Ramos (cell line): ENCODE measurements around the gene DNAJC11.
"Not testable (repeated sequence)": the region's sequence is repeated elsewhere in the genome, so short reads cannot be mapped to it uniquely, and the experiment has no call there.

Source experiments
- in situ Hi-C: fragments of 300-500 bp; cut with MboI; formaldehyde crosslinking; loops from one replicate; pipeline ENCODE4 v1.14.3; 2022; ENCODE audit warnings: low sequenced_read_pairs; ENCODE audit not compliant: unreplicated experiment

DNAJC11 gene

DNA sequence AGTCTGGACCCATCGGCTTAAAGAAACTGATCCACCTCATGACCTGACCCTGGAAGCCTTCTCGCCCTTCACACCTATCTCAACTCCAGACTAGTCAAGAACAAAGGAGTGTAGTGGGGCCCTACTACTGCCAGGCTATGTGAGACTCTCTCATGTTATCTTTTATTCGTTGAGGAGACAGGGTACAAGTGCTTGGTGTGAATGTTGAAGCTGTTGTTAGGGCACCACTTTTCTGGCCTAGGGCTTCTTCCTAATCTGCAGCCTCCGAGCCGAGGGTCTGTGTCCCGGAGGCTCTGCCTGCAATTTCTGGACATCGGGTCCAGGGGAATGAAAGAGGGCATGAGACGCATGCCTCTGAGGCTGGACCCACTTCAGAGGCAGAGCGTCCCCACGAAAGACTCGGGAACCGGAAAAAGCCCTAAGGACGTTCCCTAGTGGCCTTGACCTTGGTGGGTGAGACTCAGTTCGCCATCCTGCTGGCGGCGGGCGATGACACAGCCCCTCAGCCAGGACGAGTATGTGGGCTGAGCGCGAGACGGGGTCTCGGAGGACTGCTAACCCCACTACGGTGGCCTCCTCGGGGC lies 671 bp downstream of the DNAJC11 start:
- in situ Hi-C loops: loop anchor here (25.0 kb wide), 2 partner anchors 361 to 936 kb away; no protein-coding TSS in a partner anchor

DNA sequence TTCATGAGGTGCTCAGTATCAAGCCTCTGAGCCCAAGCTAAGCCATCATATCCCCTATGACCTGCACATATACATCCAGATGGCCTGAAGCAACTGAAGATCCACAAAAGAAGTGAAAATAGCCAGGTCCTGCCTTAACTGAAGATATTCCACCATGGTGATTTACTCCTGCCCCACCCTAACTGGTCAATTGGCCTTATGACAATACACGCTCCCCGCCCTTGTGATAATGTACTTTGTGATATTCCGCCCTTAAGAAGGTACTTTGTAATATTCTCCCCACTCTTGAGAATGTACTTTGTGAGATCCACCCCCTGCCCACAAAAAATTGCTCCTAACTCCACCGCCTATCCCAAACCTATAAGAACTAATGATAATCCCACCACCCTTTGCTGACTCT lies 1.7 kb downstream of the DNAJC11 start:
- in situ Hi-C loops: loop anchor here (25.0 kb wide), 2 partner anchors 362 to 937 kb away; no protein-coding TSS in a partner anchor

DNA sequence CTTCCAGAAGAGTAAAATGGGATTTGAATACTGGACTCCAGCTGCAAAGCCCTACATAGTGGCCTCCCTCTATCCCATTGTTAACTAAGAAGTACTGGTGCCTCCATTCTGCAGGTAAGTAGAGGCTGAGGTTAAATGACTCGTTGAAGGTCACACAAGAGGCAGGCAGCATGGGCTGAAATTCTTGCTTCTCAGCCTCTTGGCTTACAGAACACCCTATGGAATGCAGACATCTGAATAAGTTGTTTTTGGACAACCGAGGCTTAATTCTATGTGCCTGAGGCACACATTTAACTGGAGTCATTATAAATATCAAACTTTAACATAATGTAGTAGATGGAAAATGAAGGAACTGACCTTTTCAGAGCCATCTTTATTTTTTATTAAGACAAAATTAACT lies 5.7 kb downstream of the DNAJC11 start:
- in situ Hi-C loops: no loop called here

DNA sequence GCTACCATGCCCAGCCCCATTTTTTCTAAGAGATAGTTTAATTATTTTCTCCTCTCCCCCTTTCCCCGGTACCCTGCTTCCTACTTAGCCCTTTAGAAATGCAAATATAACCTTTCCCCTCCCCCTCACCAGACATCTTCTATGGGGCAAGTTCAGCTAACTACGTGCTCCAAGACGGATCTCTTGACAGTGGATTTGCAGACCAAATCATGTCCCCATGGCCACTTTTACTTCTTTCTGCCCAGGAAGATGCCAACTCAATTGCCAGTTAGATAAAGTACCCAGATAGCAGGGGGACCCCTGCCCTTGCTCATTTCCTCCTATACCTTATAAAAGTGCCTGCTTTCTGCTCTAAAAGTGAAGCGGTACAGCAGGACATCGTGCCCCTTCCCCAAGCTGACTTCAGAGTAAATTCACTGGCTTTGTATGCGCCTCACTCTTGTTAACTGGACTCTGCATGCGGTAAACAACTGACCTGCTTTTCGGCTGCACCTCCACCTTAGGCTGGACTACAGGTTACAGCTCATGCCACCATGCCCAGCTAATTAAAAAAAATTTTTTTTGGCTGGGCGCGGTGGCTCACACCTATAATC lies 7.4 kb downstream of the DNAJC11 start:
- in situ Hi-C loops: no loop called here

DNA sequence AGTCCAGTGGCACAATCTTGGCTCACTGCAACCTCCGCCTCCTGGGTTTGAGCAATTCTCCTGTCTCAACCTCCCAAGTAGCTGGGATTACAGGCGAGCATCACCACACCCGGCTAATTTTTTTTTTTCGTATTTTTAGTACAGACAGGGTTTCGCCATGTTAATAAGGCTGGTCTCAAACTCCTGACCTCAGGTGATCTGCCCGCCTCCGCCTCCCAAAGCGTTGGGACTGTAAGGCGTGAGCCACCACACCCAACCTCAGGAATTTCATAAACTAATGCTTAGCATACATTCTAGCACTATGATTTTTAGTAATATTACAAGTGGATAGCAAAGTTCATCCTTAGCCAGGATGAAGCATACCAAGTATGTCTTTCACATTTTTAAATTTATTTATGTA lies 8.7 kb downstream of the DNAJC11 start:
- in situ Hi-C loops: no loop called here

DNA sequence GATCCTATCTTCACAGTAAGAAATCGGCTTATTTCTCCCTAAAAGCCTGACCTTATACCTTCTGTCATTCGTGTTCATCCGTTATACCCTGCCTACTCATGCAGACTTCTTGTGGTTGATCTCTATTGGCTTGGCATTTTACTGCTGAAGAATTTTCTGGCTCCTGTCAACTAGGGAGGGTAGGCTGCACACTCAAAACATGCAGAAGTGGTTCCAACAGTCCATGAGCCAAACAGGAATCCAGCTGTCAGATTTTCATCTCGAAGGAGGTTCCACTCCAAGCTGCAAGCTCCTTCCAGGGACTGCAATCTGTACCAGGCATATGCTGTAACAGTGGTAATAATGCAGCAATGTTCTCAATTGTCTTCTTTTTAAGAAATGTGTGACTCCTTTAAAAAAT lies 10.1 kb downstream of the DNAJC11 start:
- in situ Hi-C loops: no loop called here

DNA sequence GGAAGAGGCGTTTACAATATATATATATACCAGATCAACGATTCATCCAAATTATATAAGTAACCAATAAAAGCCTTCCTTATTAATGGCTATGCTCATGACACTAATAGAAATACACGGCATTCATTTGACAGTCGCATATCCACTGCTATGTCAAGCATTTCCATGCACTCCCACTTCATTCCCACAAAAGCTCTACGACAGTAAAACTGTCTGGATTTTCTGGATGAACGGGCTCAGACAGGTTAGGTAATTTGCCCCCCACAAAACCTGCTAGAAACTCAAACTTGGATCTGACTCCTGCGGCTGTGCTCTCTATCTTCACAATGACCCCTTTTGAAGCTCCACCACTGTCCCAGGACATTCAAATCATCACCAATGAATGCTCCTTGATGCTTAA lies 11.4 kb downstream of the DNAJC11 start:
- in situ Hi-C loops: no loop called here

DNA sequence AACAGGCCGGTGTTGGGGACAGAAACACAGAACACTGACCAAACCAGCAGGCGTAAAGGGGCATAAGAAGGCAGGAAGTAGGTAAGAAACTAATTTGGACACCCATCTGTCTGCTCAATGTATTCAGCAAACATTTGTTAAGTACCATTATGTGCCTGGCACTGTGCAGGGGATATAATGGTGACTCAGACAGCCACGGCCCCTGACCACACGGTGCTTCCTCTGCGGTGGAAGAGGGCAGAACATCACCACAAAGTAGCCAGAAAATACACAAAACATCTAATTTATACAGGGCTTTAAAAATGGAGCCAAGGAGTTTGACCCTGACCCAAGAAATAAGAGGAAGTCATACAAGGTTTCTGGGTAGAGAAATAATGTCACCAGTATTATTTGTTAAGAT lies 12.9 kb downstream of the DNAJC11 start:
- in situ Hi-C loops: no loop called here

DNA sequence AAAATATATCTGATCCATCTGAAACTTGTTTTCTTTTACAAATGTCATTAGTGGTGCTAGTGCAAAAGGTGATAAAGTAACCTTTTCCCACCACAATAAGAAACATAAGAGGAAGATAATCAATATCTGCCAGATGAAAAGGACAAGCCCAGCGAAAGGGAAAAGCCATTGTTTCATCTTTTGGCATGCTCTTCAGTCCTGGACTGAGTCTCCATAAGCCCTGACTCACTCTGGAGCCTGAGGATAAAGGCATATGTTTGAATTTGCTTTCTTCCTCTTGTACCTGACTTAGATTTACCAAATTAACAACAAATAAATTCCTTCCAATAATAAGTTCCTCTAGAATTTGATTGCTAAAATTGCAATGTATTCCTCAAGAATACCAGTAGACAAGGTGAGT lies 13.6 kb downstream of the DNAJC11 start:
- in situ Hi-C loops: no loop called here

DNA sequence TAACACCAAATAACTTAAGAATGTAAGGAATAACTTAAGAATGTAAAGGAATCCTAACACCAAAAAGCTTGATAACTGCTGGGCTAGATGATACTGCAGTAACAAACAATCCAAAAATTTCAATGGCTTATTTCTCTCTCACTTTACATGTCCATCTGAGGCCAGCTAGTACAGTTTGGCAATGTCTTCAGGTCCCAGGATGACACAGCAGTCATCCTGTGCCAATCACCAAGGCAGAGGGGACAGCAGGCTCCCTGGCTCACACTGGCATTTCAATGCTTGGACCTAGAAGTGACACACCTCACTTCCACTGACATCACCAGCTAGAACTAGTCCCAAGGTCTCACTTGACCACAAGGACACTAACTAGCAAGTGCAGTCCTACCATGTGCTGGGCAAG lies 15.3 kb downstream of the DNAJC11 start:
- in situ Hi-C loops: no loop called here

DNA sequence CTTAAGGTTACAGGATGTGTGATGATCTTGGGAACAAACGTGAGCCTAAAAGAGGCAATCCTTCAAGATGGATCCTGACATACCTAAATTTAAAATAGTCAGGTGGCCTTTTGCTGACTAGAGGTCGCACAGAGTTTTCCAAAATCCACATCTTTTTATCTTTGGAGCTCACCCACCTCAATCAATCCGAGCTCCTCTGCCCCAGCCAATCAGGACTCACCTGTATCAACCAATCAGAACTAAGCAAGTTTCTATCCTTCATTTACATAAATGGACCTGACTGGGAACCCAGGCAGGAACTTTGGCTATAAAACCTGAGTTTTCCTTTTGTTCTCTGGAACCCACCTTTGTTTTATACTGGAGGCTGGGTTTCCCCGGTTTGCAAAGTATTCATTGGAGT lies 16.2 kb downstream of the DNAJC11 start:
- in situ Hi-C loops: no loop called here

DNA sequence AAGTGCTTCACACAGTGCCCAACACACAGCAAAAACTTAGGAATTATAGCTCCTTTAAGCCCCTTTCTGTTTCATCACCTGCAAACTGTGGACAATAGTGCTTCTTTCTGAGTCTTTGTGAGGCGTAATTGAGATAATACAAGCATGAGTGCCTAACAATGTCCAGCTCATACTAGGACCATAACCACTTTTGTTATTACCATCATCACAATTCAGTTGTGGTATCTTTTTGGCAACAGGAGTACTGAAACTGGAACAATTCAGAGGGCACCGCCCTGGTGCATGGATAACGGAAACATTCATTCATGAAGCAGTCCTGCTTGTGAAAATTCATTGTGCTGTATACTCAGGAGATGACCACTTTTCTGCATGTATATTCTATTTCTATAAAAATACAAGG lies 18.2 kb downstream of the DNAJC11 start:
- in situ Hi-C loops: no loop called here

DNA sequence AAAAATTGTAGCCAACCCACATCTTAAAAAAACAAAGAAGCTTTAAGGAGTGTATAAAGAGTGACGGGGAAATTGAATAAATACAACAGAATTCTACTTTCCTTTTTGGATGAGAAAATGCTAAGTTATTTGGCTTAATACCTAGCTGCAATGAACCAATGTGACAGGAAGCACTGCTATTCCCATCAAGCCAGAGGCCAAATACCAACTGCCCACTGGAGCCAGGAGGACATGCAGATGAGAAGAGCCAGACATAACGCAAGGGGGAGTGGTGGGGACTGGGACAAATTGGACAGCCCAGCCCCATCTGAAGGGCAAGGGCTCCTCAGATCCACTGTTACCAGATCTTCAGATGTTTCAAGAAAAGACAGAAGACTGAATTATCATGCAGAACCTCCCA lies 25.7 kb downstream of the DNAJC11 start:
- in situ Hi-C loops: no loop called here

DNA sequence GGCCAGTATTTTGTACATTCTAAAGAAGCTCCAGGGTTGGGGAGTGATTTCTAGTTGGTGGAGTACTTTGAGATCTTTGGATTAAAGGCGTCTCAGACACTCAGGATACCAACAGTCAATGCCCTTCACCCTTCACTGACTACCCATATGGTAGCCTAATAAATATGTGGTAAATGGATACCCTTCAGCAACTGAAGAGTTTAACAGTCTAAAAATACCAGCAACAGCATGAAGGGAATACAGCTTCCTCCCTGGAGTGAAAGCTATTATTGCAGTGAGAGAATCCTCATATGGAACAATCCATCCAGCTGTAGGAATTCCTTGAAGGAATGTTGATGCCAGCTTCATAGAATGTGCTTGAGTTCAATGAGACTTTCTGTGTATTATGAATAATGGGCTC lies 26.8 kb downstream of the DNAJC11 start:
- in situ Hi-C loops: no loop called here

DNA sequence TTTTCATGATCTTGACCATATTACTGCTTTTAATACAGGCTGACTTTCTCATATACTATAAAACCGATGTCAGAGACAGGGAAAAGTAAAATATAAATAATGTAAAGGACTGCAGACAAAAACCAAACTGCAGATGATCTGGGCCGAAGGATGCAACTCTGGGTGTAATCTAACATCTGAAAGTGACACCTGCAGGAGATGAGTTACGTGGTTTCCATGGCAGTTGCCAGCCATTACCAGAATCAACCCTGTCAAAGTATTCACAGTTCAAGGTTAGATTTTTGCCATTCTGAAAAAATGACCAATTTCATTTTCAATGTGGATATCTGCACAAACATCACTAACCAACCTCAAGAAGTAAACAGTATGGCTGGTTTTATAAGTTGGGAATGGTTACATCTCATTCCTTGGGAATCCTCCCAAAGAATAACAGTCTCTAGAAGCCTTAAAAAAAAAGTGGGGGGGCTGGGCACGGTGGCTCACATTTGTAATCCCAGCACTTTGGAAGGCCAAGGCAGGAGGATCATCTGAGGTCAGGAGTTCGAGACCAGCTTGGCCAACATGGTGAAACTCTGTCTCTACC lies 27.7 kb downstream of the DNAJC11 start:
- in situ Hi-C loops: no loop called here

DNA sequence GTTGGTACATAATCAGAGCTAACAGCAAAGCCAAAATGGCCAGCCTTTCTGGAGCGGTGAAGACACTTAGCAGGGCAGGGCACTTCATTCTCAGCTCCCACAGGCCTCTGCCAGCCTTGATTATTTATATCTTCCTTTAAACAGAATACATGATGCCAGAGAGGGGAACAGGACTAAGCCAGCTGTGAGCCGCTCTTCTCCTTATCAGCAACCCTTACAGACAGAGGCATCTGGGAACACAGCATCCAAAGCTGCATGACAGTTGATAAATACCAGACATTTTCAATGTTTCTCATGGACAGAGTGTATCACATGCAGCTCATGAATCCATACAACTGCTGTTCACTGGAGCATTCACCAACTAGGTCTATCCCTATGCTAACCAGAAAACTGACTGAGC lies 29.1 kb downstream of the DNAJC11 start:
- in situ Hi-C loops: no loop called here

DNA sequence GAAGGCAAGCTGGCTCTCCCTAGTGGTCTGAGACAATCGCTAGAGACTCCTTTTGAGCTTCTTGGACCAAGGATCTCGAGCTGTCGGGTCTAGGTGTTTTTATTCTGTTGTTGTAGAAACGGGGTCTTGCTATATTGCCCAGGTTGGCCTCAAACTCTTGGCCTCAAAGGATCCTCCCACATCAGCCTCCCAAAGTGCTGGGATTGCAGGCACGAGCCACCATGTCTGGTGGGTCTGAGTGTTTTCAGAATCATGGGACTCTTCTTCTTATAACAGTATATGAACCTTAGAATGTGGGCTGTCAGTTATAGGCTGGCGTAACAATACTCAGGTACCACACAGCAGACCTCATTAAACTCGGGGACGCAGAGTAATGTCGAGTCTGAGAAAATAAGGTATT lies 33.1 kb downstream of the DNAJC11 start:
- in situ Hi-C loops: no loop called here

DNA sequence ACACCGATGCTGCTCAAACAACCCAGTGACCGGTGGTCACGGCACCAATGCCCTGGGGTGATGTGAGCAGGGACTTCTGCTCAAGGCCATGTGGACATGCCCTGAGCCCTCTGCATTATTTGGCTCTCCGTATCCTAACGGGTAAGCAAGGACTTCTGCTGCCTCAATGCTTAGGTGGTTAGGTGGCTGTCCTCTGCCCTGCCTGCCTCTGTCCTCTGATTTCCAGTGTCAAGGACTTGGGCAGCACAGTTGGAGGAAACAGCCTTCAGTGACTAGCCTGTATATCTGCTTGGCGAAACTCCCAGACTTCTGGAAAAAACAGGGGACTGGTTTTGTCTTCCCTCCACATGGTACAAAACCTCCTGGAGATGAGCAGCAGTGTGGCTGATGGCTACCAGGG lies 34.5 kb downstream of the DNAJC11 start:
- in situ Hi-C loops: no loop called here

DNA sequence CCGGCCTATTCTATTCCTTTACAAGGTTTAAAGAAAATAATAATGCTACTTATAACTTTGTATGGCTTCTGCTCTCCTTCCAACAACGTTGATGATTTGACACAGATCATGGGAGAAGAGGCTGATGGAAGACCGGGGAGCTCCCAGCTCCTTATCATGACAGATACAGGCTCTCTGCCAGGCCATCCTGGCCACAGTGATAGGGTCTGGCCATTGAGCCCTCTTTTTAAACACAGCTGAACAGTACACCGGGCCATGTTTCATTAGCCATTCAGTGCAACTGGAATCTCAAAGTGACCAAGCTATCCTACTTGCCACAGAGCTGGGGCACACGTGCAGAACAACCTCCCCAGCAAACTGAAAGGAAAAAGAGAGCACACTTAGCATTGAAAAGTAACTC lies 34.9 kb downstream of the DNAJC11 start:
- in situ Hi-C loops: no loop called here

DNA sequence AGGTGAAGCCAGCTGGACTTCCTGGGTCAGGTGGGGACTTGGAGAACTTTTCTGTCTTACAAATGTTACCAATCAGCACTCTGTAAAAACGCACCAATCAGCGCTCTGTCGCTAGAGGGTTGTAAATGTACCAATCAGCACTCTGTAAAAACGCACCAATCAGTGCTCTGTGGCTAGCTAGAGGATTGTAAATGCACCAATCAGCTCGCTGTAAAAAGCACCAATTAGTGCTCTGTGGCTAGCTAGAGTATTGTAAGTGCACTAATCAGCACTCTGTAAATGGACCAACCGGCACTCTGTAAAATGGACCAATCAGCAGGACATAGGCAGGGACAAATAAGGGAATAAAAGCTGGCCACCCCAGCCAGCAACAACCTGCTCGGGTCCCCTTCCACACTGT lies 39.1 kb downstream of the DNAJC11 start:
- in situ Hi-C loops: not testable (repeated sequence)

DNA sequence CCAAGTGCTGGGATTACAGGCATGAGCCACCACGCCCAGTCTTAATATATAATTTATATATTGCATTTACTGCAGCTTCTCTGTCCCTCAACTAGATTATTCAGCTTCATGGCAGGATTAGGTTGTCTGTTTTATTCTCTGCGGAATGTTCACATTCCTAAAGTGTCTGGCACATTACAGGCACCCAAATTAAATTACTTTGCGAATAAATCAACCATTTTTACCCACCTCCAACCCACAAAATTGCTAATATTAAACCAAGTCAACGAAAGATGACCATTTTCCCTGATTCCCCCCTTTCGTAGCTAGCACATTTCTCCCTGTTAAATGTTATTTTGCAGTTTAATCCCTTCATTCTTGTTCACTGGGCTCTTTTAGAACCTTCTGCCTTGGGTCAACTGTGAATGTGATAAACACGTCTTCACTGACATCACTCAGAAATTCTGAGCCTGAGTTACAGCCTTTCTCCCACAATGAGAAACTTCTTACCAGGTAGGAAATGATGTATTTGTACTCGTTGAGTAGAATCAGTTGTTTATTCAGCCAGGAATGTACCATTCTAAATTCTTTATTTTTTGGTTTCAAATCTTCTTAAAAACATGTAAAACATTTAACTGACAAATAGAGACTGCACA lies 41.1 kb downstream of the DNAJC11 start:
- in situ Hi-C loops: no loop called here
